Eye (tissue), 1 donor: Measurements from ENCODE around the gene SIGLECL1.

ENCODE experiments used
- DNase-seq: peaks from one replicate; pipeline ENCODE4 v3.0.0-alpha.2; 2015

Gene SIGLECL1

DNA sequence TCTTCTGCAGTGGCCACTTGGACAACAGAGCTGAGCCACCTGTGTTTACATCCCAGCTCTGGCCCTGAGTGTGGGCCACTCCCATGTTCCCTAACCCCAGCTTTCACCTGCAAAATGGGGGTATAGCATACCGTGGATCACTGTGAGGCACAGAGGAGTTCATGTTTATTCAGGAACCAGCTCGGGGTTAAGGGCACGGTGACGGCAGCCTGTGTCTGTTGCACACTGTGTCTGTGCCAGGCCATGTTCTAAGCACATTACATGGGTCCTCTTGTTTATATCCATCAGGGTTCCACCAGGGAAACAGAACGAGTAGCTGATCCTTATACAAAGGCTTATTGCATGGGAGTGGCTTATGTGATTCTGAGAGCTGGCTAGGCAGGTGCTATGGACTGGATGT, 46.5 kb downstream of the SIGLECL1 start:
- DNase-seq = no peak

DNA sequence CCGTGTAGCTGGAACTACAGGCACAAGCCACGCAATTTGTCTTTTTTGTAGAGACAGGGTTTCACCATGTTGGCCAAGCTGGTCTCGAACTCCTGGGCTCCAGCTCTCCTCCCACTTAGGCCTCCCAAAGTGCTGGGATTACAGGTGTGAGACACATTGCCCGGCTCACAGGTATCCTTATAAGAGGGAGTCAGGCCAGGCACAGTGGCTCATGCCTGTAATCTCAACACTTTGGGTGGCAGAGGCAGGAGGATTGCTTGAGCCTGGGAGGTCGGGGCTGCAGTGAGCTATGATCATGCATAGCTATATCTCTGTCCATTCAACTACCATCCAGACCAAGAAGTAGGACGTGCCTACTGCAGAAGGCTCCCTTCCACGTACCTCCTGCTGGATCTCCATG, 50.4 kb downstream of the SIGLECL1 start:
- DNase-seq = no peak

DNA sequence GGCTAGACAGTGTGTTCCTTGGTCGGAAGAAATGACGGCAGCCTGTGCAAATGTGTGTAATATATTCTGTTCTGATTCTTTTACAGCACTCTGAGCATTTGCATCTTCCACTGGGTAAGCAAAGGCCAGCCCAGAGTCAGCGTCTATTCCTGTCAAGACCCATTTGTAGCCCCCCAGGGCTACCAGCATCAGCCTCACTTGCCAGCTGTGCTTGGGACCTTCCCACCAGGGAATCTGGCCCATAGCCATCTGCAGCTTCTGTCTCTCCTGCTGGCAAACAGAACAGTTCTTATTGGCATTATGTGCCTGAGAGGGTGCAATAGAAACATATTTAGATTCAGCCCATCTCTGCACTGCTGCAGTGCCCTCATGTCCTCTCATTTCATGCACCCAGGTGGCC, 54.6 kb downstream of the SIGLECL1 start:
- DNase-seq = peak; percentile 38

DNA sequence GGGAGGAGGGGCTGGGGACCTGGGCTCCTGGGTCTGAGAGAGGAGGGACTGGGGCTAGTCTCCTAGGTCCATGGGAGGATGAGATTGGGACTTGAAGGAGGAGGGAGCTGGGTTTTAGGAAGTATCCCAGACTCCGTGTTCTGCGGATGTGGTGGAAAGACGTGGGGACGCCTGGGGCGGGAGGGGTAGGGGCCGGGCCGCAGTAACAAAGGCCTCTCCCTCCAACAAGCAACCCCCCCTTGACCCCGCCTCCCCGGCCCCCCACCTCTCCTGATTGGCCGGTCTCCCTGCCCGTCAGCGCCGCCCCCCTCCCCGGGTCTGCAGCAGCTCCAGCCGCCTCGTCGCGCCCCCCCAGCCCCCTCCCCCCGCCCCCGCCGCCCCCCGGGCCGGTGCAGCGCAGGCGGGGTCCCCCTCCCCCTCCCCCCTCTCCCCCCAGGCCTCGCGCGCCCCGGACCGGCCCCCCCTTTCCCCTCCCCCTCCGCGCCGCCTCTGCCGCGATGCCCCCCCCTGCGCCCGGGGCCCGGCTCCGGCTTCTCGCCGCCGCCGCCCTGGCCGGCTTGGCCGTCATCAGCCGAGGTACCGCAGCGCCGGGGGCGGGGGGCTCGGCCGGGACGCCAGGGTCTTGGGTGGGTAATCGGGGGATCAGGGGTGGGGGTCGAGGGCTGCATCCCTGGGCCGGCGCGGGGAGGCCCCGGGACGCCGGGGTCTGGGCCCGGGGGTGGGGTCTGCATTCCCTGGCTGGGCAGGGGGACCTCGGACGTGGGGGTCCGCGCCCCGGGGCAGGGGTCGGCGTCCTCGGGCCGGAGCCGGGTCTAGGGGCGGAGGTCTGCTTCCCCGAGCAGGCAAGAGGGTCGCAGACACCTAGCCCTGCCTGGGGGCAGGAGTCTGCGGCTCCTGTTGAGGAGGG, 60.7 kb downstream of the SIGLECL1 start, which contains the start of gene IGLON5:
TSS of gene IGLON5 (plus strand) at position 294 of the 907 bp plus-strand sequence. CDS start at position 498, 204 bp downstream.
- peak; percentile 73 for DNase-seq

DNA sequence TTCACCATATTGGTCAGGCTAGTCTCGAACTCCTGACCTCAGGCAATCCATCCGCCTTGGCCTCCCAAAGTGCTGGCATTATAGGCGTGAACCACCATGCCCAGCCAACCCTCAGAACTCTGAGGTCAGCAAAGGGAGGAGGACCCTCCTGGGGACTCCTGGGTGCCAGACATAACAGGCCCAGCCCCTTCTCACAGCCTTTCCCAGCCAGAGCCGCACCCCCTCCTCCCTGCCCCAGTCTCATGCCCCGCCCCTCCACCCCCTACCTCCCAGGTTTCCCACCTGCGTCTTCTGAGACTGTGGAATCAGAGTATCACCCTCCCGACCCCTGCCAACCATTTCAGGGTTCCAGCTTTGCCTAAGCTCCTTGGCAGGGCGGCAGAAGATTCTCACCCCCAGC, 65.8 kb downstream of the SIGLECL1 start:
- DNase-seq = no peak

DNA sequence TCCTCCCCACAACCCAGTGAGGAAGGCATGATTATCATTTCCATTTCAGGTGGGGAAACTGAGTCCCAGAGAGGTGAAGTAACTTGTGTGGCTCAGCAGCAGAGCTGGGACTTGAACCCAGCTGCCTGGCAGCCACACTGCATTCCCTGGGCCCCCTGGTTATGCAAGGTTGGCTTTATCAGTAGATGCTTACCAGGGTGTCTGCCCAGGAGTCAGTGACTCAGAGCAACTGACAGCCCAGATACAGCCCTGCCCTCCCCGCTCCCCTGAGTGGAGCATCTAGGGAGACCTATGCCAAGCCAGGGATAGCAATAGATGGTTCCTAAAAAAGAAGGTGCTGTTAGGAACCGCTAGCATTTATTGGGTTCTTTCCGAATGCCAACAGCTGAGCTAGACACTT, 66.5 kb downstream of the SIGLECL1 start:
- no peak for DNase-seq

DNA sequence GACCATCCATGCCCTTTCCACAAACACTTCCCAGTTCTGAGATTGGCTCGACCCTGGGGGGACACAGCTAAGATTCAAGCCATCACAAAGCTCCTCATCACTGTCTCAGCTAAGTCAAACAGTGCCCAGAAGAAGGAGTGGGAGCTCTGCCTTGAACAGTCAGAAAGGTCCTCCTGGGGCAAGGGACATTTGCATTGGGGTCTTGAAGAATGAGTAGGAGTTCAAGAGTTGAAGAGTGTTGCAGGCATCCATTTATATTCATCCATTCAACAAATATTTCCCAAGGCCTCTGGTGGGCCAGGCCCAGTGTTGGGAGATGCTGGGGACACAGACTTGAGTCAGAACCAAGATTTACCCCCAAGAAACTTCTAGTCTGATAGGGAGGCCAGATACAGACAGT, 67.1 kb downstream of the SIGLECL1 start:
- no peak for DNase-seq
